CD4-positive, alpha-beta T cell treated with Interleukin-15 for 1 hour (primary cell): Measurements from ENCODE around the gene TAS2R14.

Source experiments
- DNase-seq: peaks from one replicate; pipeline ENCODE4 v3.0.0-alpha.2; 2020

TAS2R14 gene

GRCh38 chr12:10939163-10939562, at the start of gene TAS2R14:
TSS of gene TAS2R14 (minus strand) at chr12:10939263. CDS start at chr12:10939207, 56 bp downstream.
- no peak for DNase-seq

- DNase-seq = no peak
Observed at GRCh38 chr12:10986812-10987211, 47.7 kb upstream of the TAS2R14 start, which contains the start of gene TAS2R50. TSS of gene TAS2R50 (minus strand) at chr12:10986912. CDS start at chr12:10986860, 52 bp downstream.

GRCh38 chr12:10982244-10982643, 43.2 kb upstream of the TAS2R14 start:
- no peak for DNase-seq

- no peak for DNase-seq
Observed at GRCh38 chr12:10974965-10975364, 35.9 kb upstream of the TAS2R14 start.

- no peak for DNase-seq
Observed at GRCh38 chr12:10968765-10969456, 29.8 kb upstream of the TAS2R14 start.

GRCh38 chr12:10967409-10967808, 28.3 kb upstream of the TAS2R14 start:
- no peak for DNase-seq

GRCh38 chr12:10966314-10966713, 27.3 kb upstream of the TAS2R14 start:
- no peak for DNase-seq

- no peak for DNase-seq
Observed at GRCh38 chr12:10965476-10965875, 26.4 kb upstream of the TAS2R14 start.

- DNase-seq = no peak
Observed at GRCh38 chr12:10960211-10960610, 21.1 kb upstream of the TAS2R14 start.

- no peak for DNase-seq
Observed at GRCh38 chr12:10959804-10960203, 20.7 kb upstream of the TAS2R14 start.

GRCh38 chr12:10957741-10958140, 18.7 kb upstream of the TAS2R14 start:
- no peak for DNase-seq

- DNase-seq = no peak
Observed at GRCh38 chr12:10956085-10956484, 17.0 kb upstream of the TAS2R14 start.

GRCh38 chr12:10952645-10953044, 13.6 kb upstream of the TAS2R14 start:
- DNase-seq = no peak

GRCh38 chr12:10943167-10943566, 4.1 kb upstream of the TAS2R14 start:
- no peak for DNase-seq

GRCh38 chr12:10941916-10942607, 3.0 kb upstream of the TAS2R14 start:
- no peak for DNase-seq

- no peak for DNase-seq
Observed at GRCh38 chr12:10941369-10941768, 2.3 kb upstream of the TAS2R14 start.

- DNase-seq = no peak
Observed at GRCh38 chr12:10940389-10940788, 1.3 kb upstream of the TAS2R14 start.

- DNase-seq = no peak
Observed at GRCh38 chr12:10936506-10936905, 2.6 kb downstream of the TAS2R14 start.

- no peak for DNase-seq
Observed at GRCh38 chr12:10928746-10929286, 10.2 kb downstream of the TAS2R14 start, which contains the start of gene PRH2. TSS of gene PRH2 (plus strand) at chr12:10929236. CDS start at chr12:10929274, 38 bp downstream.

GRCh38 chr12:10926269-10926668, 12.8 kb downstream of the TAS2R14 start:
- DNase-seq = no peak

GRCh38 chr12:10919809-10920208, 19.3 kb downstream of the TAS2R14 start:
- no peak for DNase-seq

GRCh38 chr12:10910380-10910779, 28.7 kb downstream of the TAS2R14 start:
- DNase-seq = no peak

- no peak for DNase-seq
Observed at GRCh38 chr12:10909462-10909861, 29.6 kb downstream of the TAS2R14 start, which contains the start of gene TAS2R13. TSS of gene TAS2R13 (minus strand) at chr12:10909562. CDS start at chr12:10909298, 264 bp downstream.

- no peak for DNase-seq
Observed at GRCh38 chr12:10904686-10905085, 34.4 kb downstream of the TAS2R14 start.
